ENCODE data around the gene PCCA.

- TF ChIP-seq SMARCC2 (IDR thresholded peaks at IDR 0.05) (no peak), RBFOX2 (IDR thresholded peaks at IDR 0.05; ENCODE audit: low read depth, low read length) (no peak), ZSCAN31 (CRISPR knock-in tag; IDR thresholded peaks at IDR 0.05; ENCODE audit: low read depth) (no peak), ZNF720 (CRISPR knock-in tag; IDR thresholded peaks at IDR 0.05) (no peak)
Observed at GRCh38 chr13:100156788-100157187, 67.9 kb downstream of the PCCA start.
